Left lung (tissue), 10 donors: ENCODE results near the gene DCUN1D2. TPM values are rescaled to one million over a fixed set of nuclear protein-coding genes. Genes with fewer than 3 reads are reported as not detected.

Experiments used
- ATAC-seq: fragments of 200-7000 bp; cut with Tn5 transposase; one replicate; pipeline ENCODE4 v1.9.1; 2020; ENCODE audit warnings: moderate library complexity
- DNase-seq, 4 donors: peaks; one replicate each; pipeline ENCODE4 v3.0.0-alpha.2; 2013 to 2020
- H3K27ac ChIP-seq, 2 donors: fragments of 200-600 bp; sonication (generic) in 1 of 2; one replicate each; pipeline versions ENCODE4 v1.5.0 to v1.8.0; 2020 to 2021
- H3K27me3 ChIP-seq, 2 donors: fragments of 200-600 bp; sonication (generic) in 1 of 2; one replicate each; pipeline versions ENCODE4 v1.5.0 to v1.8.0; 2020 to 2021
- H3K36me3 ChIP-seq, 2 donors: fragments of 200-600 bp; sonication (generic) in 1 of 2; one replicate each; pipeline versions ENCODE4 v1.5.0 to v1.8.0; 2020 to 2021
- H3K4me1 ChIP-seq, 2 donors: fragments of 200-600 bp; one replicate each; pipeline ENCODE4 v1.8.0; 2021
- H3K4me3 ChIP-seq, 2 donors: fragments of 200-600 bp; sonication (generic) in 1 of 2; one replicate each; pipeline versions ENCODE4 v1.5.0 to v1.8.0; 2020 to 2021; ENCODE audit warnings: mild to moderate bottlenecking in 1 of 2
- H3K9me3 ChIP-seq, 2 donors: fragments of 200-600 bp; sonication (generic) in 1 of 2; one replicate each; pipeline versions ENCODE4 v1.5.0 to v1.8.0; 2020 to 2021
- intact Hi-C, 2 donors: fragments of 100-400 bp; cut with DNase I; formaldehyde crosslinking; loops; one replicate each; pipeline versions ENCODE4 v1.11.2 to v1.14.2; 2022
- polyA plus RNA-seq, 6 donors: library from polyadenylated mRNA; unstranded; fragments of 120-200 nt; gene quantifications; one replicate each; pipeline ENCODE4 v1.2.1, GENCODE V29; 2013; ENCODE audit not compliant: insufficient read length in 6 of 6
- total RNA-seq, 2 donors: library from RNA; stranded (reverse); fragmentation: NEBNext Ultra II Directional; extraction: Animal tissue kit (Norgen Biotek cat#: 25700); gene quantifications; one replicate each; pipeline ENCODE4 v1.2.1, GENCODE V29; 2021
- TF ChIP-seq, protein P1 (sequence below), 2 donors: fragments of 200-600 bp; sonication (generic) in 1 of 2; IDR thresholded peaks; one replicate each; pipeline versions ENCODE4 v1.5.0 to v1.8.0; 2021; ENCODE audit warnings: antibody characterized with exemption in 2 of 2
- donor health status: DM: no; HTN: yes; CAD: no.
- donor health status: DM: no; HTN: no; CAD: no.

DCUN1D2 gene
- total and polyA plus RNA-seq, 8 donors = 10.3 to 26.3 (median 19.2) TPM

GRCh38 chr13:113419531-113420193, 70.8 kb downstream of the DCUN1D2 start:
- Histone ChIP-seq H3K27me3 (peaks cover 0 to 19% of the 10 kb centered on the region in 2 donors), H3K27ac (no peak overlapping the region), H3K36me3 (no peaks in the 10 kb centered on the region), H3K4me1 (no peaks in the 10 kb centered on the region), H3K4me3 (no peak overlapping the region), H3K9me3 (no peaks in the 10 kb centered on the region)
- TF ChIP-seq, protein P1, sequence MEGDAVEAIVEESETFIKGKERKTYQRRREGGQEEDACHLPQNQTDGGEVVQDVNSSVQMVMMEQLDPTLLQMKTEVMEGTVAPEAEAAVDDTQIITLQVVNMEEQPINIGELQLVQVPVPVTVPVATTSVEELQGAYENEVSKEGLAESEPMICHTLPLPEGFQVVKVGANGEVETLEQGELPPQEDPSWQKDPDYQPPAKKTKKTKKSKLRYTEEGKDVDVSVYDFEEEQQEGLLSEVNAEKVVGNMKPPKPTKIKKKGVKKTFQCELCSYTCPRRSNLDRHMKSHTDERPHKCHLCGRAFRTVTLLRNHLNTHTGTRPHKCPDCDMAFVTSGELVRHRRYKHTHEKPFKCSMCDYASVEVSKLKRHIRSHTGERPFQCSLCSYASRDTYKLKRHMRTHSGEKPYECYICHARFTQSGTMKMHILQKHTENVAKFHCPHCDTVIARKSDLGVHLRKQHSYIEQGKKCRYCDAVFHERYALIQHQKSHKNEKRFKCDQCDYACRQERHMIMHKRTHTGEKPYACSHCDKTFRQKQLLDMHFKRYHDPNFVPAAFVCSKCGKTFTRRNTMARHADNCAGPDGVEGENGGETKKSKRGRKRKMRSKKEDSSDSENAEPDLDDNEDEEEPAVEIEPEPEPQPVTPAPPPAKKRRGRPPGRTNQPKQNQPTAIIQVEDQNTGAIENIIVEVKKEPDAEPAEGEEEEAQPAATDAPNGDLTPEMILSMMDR (IDR thresholded peaks at IDR 0.05) = no peak
- ATAC-seq = no peak
- DNase-seq = no peak
- intact Hi-C loops = no loop called here

- Histone ChIP-seq H3K4me3 (no peak overlapping the region), H3K27ac (no peak overlapping the region), H3K4me1 (no peaks in the 10 kb centered on the region), H3K36me3 (no peaks in the 10 kb centered on the region), H3K9me3 (no peaks in the 10 kb centered on the region), H3K27me3 (peaks cover 0 to 19% of the 10 kb centered on the region in 2 donors)
- DNase-seq = no peak
- TF ChIP-seq, protein P1 (IDR thresholded peaks at IDR 0.05) = no peak
- intact Hi-C loops = no loop called here
- no peak for ATAC-seq
These were observed 71.8 kb downstream of the DCUN1D2 start for GRCh38 chr13:113418722-113419049.

- no peaks in the 10 kb centered on the region for H3K9me3 ChIP-seq
- H3K27ac ChIP-seq = no peak overlapping the region
- TF ChIP-seq, protein P1 (IDR thresholded peaks at IDR 0.05) = no peak
- H3K27me3 ChIP-seq = peaks cover 0 to 19% of the 10 kb centered on the region in 2 donors
- DNase-seq = no peak
- no peak for ATAC-seq
- intact Hi-C loops = no loop called here
- H3K36me3 ChIP-seq = no peaks in the 10 kb centered on the region
- H3K4me3 ChIP-seq = no peak overlapping the region
- H3K4me1 ChIP-seq = no peaks in the 10 kb centered on the region
These were observed 72.4 kb downstream of the DCUN1D2 start for GRCh38 chr13:113417836-113418721.

DNA sequence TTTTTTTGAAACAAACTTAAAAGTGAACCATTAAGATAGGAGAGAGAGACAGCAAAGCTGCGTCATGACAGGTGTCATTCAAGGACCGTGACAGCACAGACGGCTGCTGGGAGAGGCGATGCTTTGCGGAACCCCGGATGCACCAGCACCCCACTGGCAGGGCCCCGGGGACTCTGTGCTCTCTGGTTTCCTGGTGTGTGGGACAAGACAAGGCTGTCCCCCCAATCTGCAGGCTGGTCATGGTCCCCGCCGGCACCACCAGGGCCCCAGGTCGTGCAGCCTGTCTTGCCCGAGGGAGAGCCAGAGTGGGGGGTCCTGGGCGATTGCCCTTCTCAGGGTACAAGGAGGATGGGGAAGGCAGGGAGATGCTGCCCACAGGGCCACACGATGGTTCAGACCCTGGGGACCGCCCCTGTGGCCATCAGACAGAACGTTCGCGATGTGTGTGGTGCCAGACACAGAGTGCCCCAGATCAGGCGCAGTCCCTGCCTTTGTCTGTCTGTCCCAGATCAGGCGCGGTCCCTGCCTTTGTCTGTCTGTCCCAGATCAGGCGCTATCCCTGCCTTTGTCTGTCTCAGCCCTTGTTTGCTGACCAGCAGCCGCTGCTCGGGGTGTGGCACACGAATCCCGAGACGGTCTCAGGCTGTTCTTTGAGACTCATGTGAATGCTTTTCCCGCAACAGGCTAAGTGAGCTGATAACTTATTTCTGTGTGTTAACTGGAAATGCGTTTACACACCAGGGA, 73.3 kb downstream of the DCUN1D2 start:
- Histone ChIP-seq H3K27ac (no peak overlapping the region), H3K4me1 (no peaks in the 10 kb centered on the region), H3K36me3 (no peaks in the 10 kb centered on the region), H3K9me3 (no peaks in the 10 kb centered on the region), H3K27me3 (peaks cover 0 to 19% of the 10 kb centered on the region in 2 donors), H3K4me3 (no peak overlapping the region)
- intact Hi-C loops = no loop called here
- no peak for DNase-seq
- no peak for ATAC-seq
- TF ChIP-seq, protein P1 (IDR thresholded peaks at IDR 0.05) = no peak

GRCh38 chr13:113415825-113416224, 74.7 kb downstream of the DCUN1D2 start:
- Histone ChIP-seq H3K4me1 (peaks cover 0 to 2% of the 10 kb centered on the region in 2 donors), H3K27me3 (peaks cover 0 to 19% of the 10 kb centered on the region in 2 donors)
- TF ChIP-seq, protein P1 (IDR thresholded peaks at IDR 0.05) = no peak

More at GRCh38 chr13:113415825-113416224, 74.7 kb downstream of the DCUN1D2 start:
- Histone ChIP-seq H3K4me3 (no peak overlapping the region), H3K9me3 (no peaks in the 10 kb centered on the region), H3K36me3 (no peaks in the 10 kb centered on the region), H3K27ac (no peak overlapping the region)
- ATAC-seq (no peak), DNase-seq (no peak)
- intact Hi-C loops = no loop called here
